Calu3 (cell line): ENCODE data around the gene SLC6A9. TPM values are rescaled to one million over a fixed set of nuclear protein-coding genes. Genes with fewer than 3 reads are reported as not detected.

ENCODE experiments used
- BruUV-seq: library from RNA; stranded (reverse); fragments of 400-500 nt; replicated peaks from 2 replicates; lab custom pipeline; 2021; lab: Mats Ljungman, UMichigan
- CTCF ChIA-PET: fragments of 300-600 bp; sonication (Branson Sonifier 250); formaldehyde crosslinking; loops from one replicate; lab custom pipeline; 2022; ENCODE audit warnings: antibody characterized with exemption; lab: Charles Lee
- DNase-seq: peaks from one replicate; pipeline ENCODE4 v3.0.0; 2022
- H3K27ac Mint-ChIP-seq: one replicate; pipeline ENCODE4 v1.8.0; 2022; ENCODE audit warnings: mixed read lengths; ENCODE audit not compliant: unreplicated experiment
- H3K27me3 Mint-ChIP-seq: one replicate; pipeline ENCODE4 v1.8.0; 2022; ENCODE audit warnings: mixed read lengths; ENCODE audit not compliant: unreplicated experiment
- H3K36me3 Mint-ChIP-seq: one replicate; pipeline ENCODE4 v1.8.0; 2022; ENCODE audit warnings: mild to moderate bottlenecking, moderate library complexity, mixed read lengths; ENCODE audit not compliant: insufficient read depth, unreplicated experiment
- H3K4me1 Mint-ChIP-seq: one replicate; pipeline ENCODE4 v1.8.0; 2022; ENCODE audit warnings: mild to moderate bottlenecking, low read depth, mixed read lengths; ENCODE audit not compliant: unreplicated experiment
- H3K4me3 Mint-ChIP-seq: one replicate; pipeline ENCODE4 v1.8.0; 2022; ENCODE audit warnings: mild to moderate bottlenecking, low read depth, moderate library complexity, mixed read lengths; ENCODE audit not compliant: unreplicated experiment
- H3K9me3 Mint-ChIP-seq: one replicate; pipeline ENCODE4 v1.8.0; 2022; ENCODE audit warnings: low read depth, mixed read lengths; ENCODE audit not compliant: unreplicated experiment
- intact Hi-C: fragments of 100-400 bp; cut with micrococcal nuclease; formaldehyde crosslinking; loops from one replicate; pipeline ENCODE4 v1.10.0; 2022; ENCODE audit not compliant: unreplicated experiment
- total RNA-seq: library from RNA; stranded (reverse); gene quantifications from 2 replicates; pipeline ENCODE4 v1.2.3, GENCODE V29; 2022
- TF ChIP-seq, protein P1 (sequence below): fragments of 200-600 bp; IDR thresholded peaks from one replicate; pipeline ENCODE4 v1.8.0; 2022; ENCODE audit warnings: antibody characterized with exemption; ENCODE audit not compliant: unreplicated experiment

The SLC6A9 gene
- total RNA-seq, 1 experiment from 2014 or later, result 18.2 TPM

DNA sequence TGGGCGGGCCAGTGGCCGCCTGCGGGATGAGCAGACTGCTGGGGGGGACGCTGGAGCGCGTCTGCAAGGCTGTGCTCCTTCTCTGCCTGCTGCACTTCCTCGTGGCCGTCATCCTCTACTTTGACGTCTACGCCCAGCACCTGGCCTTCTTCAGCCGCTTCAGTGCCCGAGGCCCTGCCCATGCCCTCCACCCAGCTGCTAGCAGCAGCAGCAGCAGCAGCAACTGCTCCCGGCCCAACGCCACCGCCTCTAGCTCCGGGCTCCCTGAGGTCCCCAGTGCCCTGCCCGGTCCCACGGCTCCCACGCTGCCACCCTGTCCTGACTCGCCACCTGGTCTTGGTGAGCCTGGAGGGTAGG is 50.1 kb downstream of the SLC6A9 start:
- no TSS peak for BruUV-seq
- DNase-seq, result no peak
- Mint-ChIP-seq H3K27ac (no peak overlapping the region), H3K4me1 (peaks cover 57% of the 10 kb centered on the region), H3K36me3 (peaks cover 42% of the 10 kb centered on the region), H3K4me3 (peak overlapping the region; percentile 76), H3K27me3 (no peaks in the 10 kb centered on the region), H3K9me3 (no peaks in the 10 kb centered on the region)
- CTCF ChIA-PET, result no interaction called here
- TF ChIP-seq, protein P1, sequence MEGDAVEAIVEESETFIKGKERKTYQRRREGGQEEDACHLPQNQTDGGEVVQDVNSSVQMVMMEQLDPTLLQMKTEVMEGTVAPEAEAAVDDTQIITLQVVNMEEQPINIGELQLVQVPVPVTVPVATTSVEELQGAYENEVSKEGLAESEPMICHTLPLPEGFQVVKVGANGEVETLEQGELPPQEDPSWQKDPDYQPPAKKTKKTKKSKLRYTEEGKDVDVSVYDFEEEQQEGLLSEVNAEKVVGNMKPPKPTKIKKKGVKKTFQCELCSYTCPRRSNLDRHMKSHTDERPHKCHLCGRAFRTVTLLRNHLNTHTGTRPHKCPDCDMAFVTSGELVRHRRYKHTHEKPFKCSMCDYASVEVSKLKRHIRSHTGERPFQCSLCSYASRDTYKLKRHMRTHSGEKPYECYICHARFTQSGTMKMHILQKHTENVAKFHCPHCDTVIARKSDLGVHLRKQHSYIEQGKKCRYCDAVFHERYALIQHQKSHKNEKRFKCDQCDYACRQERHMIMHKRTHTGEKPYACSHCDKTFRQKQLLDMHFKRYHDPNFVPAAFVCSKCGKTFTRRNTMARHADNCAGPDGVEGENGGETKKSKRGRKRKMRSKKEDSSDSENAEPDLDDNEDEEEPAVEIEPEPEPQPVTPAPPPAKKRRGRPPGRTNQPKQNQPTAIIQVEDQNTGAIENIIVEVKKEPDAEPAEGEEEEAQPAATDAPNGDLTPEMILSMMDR, result no peak
- intact Hi-C loops, result no loop called here

- peak overlapping the region; percentile 60 for H3K27ac Mint-ChIP-seq
- intact Hi-C loops, result no loop called here
- BruUV-seq, result no TSS peak
- CTCF ChIA-PET, result interaction anchor here (0.8 kb wide), 1 partner anchor 45 kb away, joined by 3 read pairs; no protein-coding TSS in a partner anchor
- H3K4me3 Mint-ChIP-seq, result peak overlapping the region; percentile 76
- no peaks in the 10 kb centered on the region for H3K9me3 Mint-ChIP-seq
- peaks cover 48% of the 10 kb centered on the region for H3K36me3 Mint-ChIP-seq
- TF ChIP-seq, protein P1, result no peak
- no peaks in the 10 kb centered on the region for H3K27me3 Mint-ChIP-seq
- H3K4me1 Mint-ChIP-seq, result peaks cover 55% of the 10 kb centered on the region
- no peak for DNase-seq
Observed at GRCh38 chr1:43980255-43981134, 50.8 kb downstream of the SLC6A9 start.

DNA sequence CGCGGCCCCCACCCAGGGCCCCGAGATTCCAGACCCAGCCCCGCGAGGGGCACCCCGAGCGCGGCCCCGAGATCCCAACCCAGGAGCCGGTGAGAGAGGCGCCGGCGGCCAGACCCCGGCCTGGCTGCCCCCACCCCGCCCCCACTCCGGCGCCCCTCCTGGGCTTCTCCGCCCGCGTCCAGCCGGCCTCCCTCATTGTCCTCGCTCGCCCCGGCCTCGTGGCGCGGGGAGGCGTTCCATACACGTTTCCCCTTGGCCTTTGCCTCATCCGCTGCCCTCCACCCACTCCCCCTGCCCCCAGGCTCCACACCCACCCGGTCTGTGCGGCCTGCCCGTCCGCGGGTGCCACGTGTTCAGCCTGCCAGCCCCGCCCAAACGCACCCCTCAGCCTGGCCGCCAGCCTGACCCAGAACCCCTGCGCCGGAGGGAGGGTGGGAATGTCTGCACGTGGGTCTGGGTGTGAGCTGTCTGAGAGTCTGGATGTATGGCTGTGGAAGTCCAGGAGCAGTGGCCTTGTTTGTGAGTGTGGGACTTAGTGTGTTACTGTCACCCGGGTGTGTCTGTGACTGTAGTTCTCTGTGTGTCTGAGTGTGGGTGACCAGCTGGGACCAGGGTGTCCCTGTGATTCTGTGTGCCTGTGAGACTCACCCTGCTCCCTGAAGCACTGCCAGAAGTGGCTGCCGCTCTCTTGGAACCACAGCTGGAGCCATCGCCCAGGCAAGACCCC is 51.6 kb downstream of the SLC6A9 start:
- Mint-ChIP-seq H3K36me3 (peaks cover 56% of the 10 kb centered on the region), H3K27me3 (no peaks in the 10 kb centered on the region), H3K4me1 (peaks cover 54% of the 10 kb centered on the region), H3K4me3 (peak overlapping the region; percentile 76), H3K9me3 (no peaks in the 10 kb centered on the region), H3K27ac (peak overlapping the region; percentile 60)
- DNase-seq, result peak; percentile 52
- intact Hi-C loops, result no loop called here
- TF ChIP-seq, protein P1, result no peak
- CTCF ChIA-PET, result interaction anchor here (0.8 kb wide), 1 partner anchor 46 kb away, joined by 3 read pairs; no protein-coding TSS in a partner anchor
- BruUV-seq, result TSS peak; percentile 4

- no TSS peak for BruUV-seq
- H3K9me3 Mint-ChIP-seq, result no peaks in the 10 kb centered on the region
- H3K27ac Mint-ChIP-seq, result no peak overlapping the region
- peaks cover 59% of the 10 kb centered on the region for H3K4me1 Mint-ChIP-seq
- intact Hi-C loops, result no loop called here
- CTCF ChIA-PET, result no interaction called here
- H3K4me3 Mint-ChIP-seq, result peak overlapping the region; percentile 76
- no peak for DNase-seq
- H3K36me3 Mint-ChIP-seq, result peaks cover 61% of the 10 kb centered on the region
- TF ChIP-seq, protein P1, result no peak
- H3K27me3 Mint-ChIP-seq, result no peaks in the 10 kb centered on the region
Observed at GRCh38 chr1:43979261-43979527, 52.1 kb downstream of the SLC6A9 start.
